ENCODE measurements around the gene FNIP2. TPM values are rescaled to one million over a fixed set of nuclear protein-coding genes. Genes with fewer than 3 reads are reported as not detected.
"Not testable (repeated sequence)": the region's sequence is repeated elsewhere in the genome, so short reads cannot be mapped to it uniquely, and the experiment has no call there.

Gene FNIP2
- total RNA-seq, 2 donors from 2014 or later = 7.7 to 11.5 TPM

- ATAC-seq = no peak
- Mint-ChIP-seq H3K36me3 (ENCODE audit: low read depth) (no peaks in the 10 kb centered on the region), H3K27ac (no peak overlapping the region), H3K4me3 (peak overlapping the region; percentile 31), H3K4me1 (peaks cover 2% of the 10 kb centered on the region), H3K27me3 (no peaks in the 10 kb centered on the region)
- H3K9me3 ChIP-seq (ENCODE audit: control insufficient read depth, low read length, poor library complexity, severe bottlenecking) = no peaks in the 10 kb centered on the region
- DNase-seq = no peak
Observed at GRCh38 chr4:158915683-158916241, 146.9 kb downstream of the FNIP2 start.

DNA sequence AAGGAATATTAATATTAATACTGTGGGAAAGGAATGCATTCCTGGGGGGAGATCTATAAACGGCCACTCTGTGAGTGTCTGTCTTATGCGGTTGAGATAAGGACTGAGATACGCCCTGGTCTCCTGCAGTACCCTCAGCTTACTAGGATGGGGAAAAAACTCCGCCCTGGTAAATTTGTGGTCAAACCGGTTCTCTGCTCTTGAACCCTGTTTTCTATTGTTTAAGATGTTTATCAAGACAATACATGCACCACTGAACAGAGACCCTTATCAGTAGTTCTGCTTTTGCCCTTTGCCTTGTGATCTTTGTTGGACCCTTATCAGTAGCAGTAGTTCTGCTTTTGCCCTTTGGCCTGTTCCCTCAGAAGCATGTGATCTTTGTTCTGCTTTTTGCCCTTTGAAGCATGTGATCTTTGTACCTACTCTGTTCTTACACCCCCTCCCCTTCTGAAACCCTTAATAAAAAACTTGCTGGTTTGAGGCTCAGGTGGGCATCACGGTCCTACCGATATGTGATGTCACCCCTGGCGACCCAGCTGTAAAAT, 151.7 kb downstream of the FNIP2 start:
- H3K4me1 Mint-ChIP-seq; H3K4me3 Mint-ChIP-seq; H3K27ac Mint-ChIP-seq; H3K36me3 Mint-ChIP-seq (ENCODE audit: low read depth); H3K27me3 Mint-ChIP-seq; DNase-seq; ATAC-seq; H3K9me3 ChIP-seq (ENCODE audit: control insufficient read depth, low read length, poor library complexity, severe bottlenecking): not testable (repeated sequence)

- not testable (repeated sequence) for H3K36me3 Mint-ChIP-seq (ENCODE audit: low read depth); DNase-seq; H3K27ac Mint-ChIP-seq; ATAC-seq; H3K9me3 ChIP-seq (ENCODE audit: control insufficient read depth, low read length, poor library complexity, severe bottlenecking); H3K4me1 Mint-ChIP-seq; H3K27me3 Mint-ChIP-seq; H3K4me3 Mint-ChIP-seq
Observed at GRCh38 chr4:158927774-158928173, 158.9 kb downstream of the FNIP2 start.

GRCh38 chr4:158929939-158930638, 161.3 kb downstream of the FNIP2 start:
- H3K9me3 ChIP-seq (ENCODE audit: control insufficient read depth, low read length, poor library complexity, severe bottlenecking) = no peaks in the 10 kb centered on the region
- peak overlapping the region; percentile 96 for H3K27ac Mint-ChIP-seq
- H3K27me3 Mint-ChIP-seq = no peaks in the 10 kb centered on the region
- no peak for ATAC-seq
- no peaks in the 10 kb centered on the region for H3K36me3 Mint-ChIP-seq (ENCODE audit: low read depth)
- H3K4me3 Mint-ChIP-seq = peak overlapping the region; percentile 76
- H3K4me1 Mint-ChIP-seq = peaks cover 10% of the 10 kb centered on the region
- no peak for DNase-seq

- Mint-ChIP-seq H3K27me3 (no peaks in the 10 kb centered on the region), H3K4me1 (peaks cover 10% of the 10 kb centered on the region), H3K27ac (peak overlapping the region; percentile 96), H3K36me3 (ENCODE audit: low read depth) (no peaks in the 10 kb centered on the region), H3K4me3 (no peak overlapping the region)
- no peak for ATAC-seq
- H3K9me3 ChIP-seq (ENCODE audit: control insufficient read depth, low read length, poor library complexity, severe bottlenecking) = no peaks in the 10 kb centered on the region
- no peak for DNase-seq
Observed at GRCh38 chr4:158930639-158930972, 161.8 kb downstream of the FNIP2 start.

DNA sequence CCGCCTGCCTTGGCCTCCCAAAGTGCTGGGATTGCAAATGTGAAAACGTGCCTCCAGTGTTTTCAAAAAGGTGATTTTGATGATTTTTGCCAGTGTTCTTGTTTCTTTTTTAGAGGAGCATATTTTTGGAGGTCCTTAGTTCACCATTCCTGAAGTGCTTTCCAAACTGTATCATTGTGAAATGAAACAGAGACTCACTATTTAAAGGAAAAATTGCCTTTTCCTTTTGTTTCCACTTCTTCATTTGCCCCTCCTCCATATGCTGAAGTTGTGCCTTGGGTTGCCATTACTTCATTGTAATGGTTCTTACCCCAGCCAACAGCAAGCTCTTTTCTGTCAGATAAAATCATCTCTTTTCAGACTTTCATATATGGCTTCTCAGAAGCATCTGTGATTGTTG, 164.4 kb downstream of the FNIP2 start:
- Mint-ChIP-seq H3K4me3 (no peak overlapping the region), H3K27me3 (peaks cover 13% of the 10 kb centered on the region), H3K36me3 (ENCODE audit: low read depth) (no peaks in the 10 kb centered on the region), H3K27ac (no peak overlapping the region), H3K4me1 (peaks cover 7% of the 10 kb centered on the region)
- no peak for ATAC-seq
- DNase-seq = no peak
- no peaks in the 10 kb centered on the region for H3K9me3 ChIP-seq (ENCODE audit: control insufficient read depth, low read length, poor library complexity, severe bottlenecking)

GRCh38 chr4:158934996-158935669, 166.3 kb downstream of the FNIP2 start:
- Mint-ChIP-seq H3K27me3 (peaks cover 19% of the 10 kb centered on the region), H3K4me1 (peaks cover 2% of the 10 kb centered on the region), H3K4me3 (no peak overlapping the region), H3K36me3 (ENCODE audit: low read depth) (no peaks in the 10 kb centered on the region), H3K27ac (no peak overlapping the region)
- ATAC-seq (no peak), DNase-seq (no peak)
- H3K9me3 ChIP-seq (ENCODE audit: control insufficient read depth, low read length, poor library complexity, severe bottlenecking) = no peaks in the 10 kb centered on the region

GRCh38 chr4:158936238-158936637, 167.4 kb downstream of the FNIP2 start:
- ATAC-seq (no peak), DNase-seq (no peak)
- Mint-ChIP-seq H3K4me3 (no peak overlapping the region), H3K36me3 (ENCODE audit: low read depth) (no peaks in the 10 kb centered on the region), H3K27ac (no peak overlapping the region), H3K4me1 (no peaks in the 10 kb centered on the region), H3K27me3 (peaks cover 19% of the 10 kb centered on the region)
- H3K9me3 ChIP-seq (ENCODE audit: control insufficient read depth, low read length, poor library complexity, severe bottlenecking) = no peaks in the 10 kb centered on the region

GRCh38 chr4:158938220-158939044, 169.6 kb downstream of the FNIP2 start:
- H3K9me3 ChIP-seq (ENCODE audit: control insufficient read depth, low read length, poor library complexity, severe bottlenecking) = no peaks in the 10 kb centered on the region
- DNase-seq (no peak), ATAC-seq (no peak)
- no peaks in the 10 kb centered on the region for H3K36me3 Mint-ChIP-seq (ENCODE audit: low read depth)
- H3K4me3 Mint-ChIP-seq = no peak overlapping the region
- no peaks in the 10 kb centered on the region for H3K4me1 Mint-ChIP-seq
- peak overlapping the region; percentile 39 for H3K27ac Mint-ChIP-seq
- peaks cover 19% of the 10 kb centered on the region for H3K27me3 Mint-ChIP-seq

- H3K4me1 Mint-ChIP-seq = no peaks in the 10 kb centered on the region
- DNase-seq = no peak
- peaks cover 3% of the 10 kb centered on the region for H3K36me3 Mint-ChIP-seq (ENCODE audit: low read depth)
- peaks cover 23% of the 10 kb centered on the region for H3K27me3 Mint-ChIP-seq
- H3K27ac Mint-ChIP-seq = no peak overlapping the region
- ATAC-seq = no peak
- H3K4me3 Mint-ChIP-seq = no peak overlapping the region
- no peaks in the 10 kb centered on the region for H3K9me3 ChIP-seq (ENCODE audit: control insufficient read depth, low read length, poor library complexity, severe bottlenecking)
Observed at GRCh38 chr4:158940271-158940670, 171.4 kb downstream of the FNIP2 start.

DNA sequence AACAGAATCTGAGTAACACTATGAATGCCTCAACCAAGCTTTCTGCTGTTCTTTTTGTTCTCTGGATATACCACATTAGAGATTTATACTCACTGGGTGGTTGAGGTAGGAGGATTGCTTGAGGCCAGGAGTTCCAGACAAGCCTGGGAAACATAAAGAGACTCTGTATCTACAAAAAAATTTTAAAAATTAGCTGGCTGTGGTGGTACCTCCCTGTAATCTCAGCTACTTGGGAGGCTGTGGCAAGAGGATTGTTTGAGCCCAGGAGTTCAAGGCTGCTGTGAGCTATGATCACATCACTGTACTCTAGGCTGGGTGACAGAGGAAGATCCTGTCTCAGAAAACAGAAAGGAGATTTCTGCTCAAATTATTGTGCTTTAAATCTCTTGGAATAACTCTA, 172.5 kb downstream of the FNIP2 start:
- Mint-ChIP-seq H3K27ac (no peak overlapping the region), H3K36me3 (ENCODE audit: low read depth) (peaks cover 3% of the 10 kb centered on the region), H3K4me1 (no peaks in the 10 kb centered on the region), H3K4me3 (no peak overlapping the region), H3K27me3 (peaks cover 28% of the 10 kb centered on the region)
- H3K9me3 ChIP-seq (ENCODE audit: control insufficient read depth, low read length, poor library complexity, severe bottlenecking) = no peaks in the 10 kb centered on the region
- no peak for DNase-seq
- no peak for ATAC-seq

GRCh38 chr4:158941895-158942294, 173.1 kb downstream of the FNIP2 start:
- ATAC-seq = no peak
- Mint-ChIP-seq H3K27ac (no peak overlapping the region), H3K4me3 (no peak overlapping the region), H3K4me1 (no peaks in the 10 kb centered on the region), H3K27me3 (peaks cover 29% of the 10 kb centered on the region), H3K36me3 (ENCODE audit: low read depth) (peaks cover 3% of the 10 kb centered on the region)
- no peaks in the 10 kb centered on the region for H3K9me3 ChIP-seq (ENCODE audit: control insufficient read depth, low read length, poor library complexity, severe bottlenecking)
- no peak for DNase-seq

GRCh38 chr4:158945529-158946108, 176.8 kb downstream of the FNIP2 start:
- Mint-ChIP-seq H3K4me1 (peaks cover 3% of the 10 kb centered on the region), H3K36me3 (ENCODE audit: low read depth) (peaks cover 3% of the 10 kb centered on the region), H3K27ac (no peak overlapping the region), H3K27me3 (peaks cover 24% of the 10 kb centered on the region), H3K4me3 (no peak overlapping the region)
- ATAC-seq (no peak), DNase-seq (no peak)
- H3K9me3 ChIP-seq (ENCODE audit: control insufficient read depth, low read length, poor library complexity, severe bottlenecking) = no peaks in the 10 kb centered on the region
